ENCODE results near the gene MYPOP.
"Not testable (repeated sequence)": the region's sequence is repeated elsewhere in the genome, so short reads cannot be mapped to it uniquely, and the experiment has no call there.

MYPOP gene

DNA sequence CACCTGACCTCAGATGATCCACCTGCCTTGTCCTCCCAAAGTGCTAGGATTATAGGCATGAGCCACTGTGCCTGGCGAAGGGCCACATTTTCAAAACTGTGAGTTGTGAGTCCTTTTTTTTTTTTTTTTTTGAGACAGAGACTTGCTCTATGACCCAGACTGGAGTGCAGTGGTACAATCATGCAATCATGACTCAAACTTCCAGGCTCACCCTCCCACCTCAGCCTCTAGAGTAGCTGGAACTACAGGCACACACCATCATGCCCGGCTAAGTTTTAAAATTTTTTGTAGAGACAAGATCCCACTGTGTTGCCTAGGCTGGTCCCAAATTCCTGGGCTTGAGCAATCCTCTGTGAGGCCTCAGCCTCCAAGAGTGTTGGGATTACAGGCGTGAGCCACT lies 3.8 kb upstream of the MYPOP start:
- no peak for DNase-seq (ENCODE audit: low read depth)

DNA sequence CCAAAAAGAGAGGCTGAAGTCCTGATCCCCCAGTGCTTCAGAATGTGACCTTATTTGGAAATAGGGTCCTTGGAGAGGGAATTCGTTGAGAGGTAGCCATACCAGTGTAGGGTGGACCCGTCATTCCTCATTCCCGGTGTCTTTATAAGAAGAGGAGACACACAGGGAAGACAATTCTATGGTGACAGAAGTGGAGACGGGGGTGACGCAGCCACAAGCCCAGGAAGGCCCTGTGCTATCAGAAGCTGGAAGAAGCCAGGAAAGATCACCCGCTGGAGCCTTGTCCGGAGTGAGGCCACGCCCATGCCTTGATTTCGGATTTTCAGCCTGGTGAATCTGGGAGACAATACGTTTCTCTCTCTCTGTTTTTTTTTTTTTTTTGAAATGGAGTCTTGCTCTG lies 2.6 kb upstream of the MYPOP start:
- no peak for DNase-seq (ENCODE audit: low read depth)

- DNase-seq (ENCODE audit: low read depth), result peak; percentile 100
Observed at GRCh38 chr19:45902651-45903625, 525 bp upstream of the MYPOP start.

- peak; percentile 36 for DNase-seq (ENCODE audit: low read depth)
Observed at GRCh38 chr19:45901432-45901911, 941 bp downstream of the MYPOP start.

- DNase-seq (ENCODE audit: low read depth), result no peak
Observed at GRCh38 chr19:45900738-45901431, 1.5 kb downstream of the MYPOP start.

DNA sequence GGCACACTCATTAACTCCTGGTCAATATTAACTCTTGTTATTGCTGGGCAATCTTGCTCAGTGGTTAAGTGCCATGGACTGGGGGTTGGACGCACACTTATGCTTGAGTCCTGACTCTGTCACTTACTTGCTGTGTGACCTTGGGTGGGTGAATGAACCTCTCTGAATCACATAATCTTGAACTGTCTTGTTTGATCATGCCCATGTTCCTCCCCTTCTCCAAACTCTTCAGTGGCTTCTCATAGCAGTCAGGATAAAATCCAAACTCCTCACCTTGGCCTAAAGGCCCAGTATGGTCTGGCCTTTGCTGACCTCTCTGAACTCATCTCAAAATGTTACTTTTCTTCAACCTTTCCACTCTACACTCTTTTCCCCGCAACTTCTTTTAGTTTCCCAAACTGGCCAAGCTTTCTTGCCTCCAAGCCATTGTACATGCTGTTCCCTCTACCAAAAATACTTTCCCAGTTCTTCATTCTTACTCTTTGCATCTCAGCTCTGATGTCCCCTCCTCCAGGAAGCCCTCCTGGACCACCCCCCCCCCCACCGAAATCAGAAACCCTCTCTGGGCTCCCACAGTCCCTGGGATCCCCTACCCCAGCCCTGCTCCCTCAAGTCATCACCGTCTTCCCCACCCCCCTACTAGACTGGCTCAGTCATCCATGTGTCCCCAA lies 2.4 kb downstream of the MYPOP start:
- no peak for DNase-seq (ENCODE audit: low read depth)

DNA sequence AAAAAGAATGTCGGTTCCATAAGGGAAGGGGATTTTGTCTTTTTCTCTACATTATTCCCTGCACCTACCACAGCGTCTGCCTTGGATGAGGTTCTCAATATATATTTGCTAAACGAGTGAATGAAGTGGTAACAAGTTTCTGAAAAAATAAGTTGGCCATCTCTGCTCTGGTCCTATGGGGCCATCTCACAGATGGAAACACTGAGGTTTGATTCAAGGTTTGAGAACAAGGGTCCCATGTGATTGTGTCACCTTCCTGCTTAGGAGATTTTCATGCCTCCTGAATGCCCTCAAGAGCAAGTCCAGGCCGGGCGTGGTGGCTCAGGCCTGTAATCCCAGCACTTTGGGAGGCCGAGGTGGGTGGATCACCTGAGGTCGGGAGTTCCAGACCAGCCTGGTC lies 3.2 kb downstream of the MYPOP start:
- no peak for DNase-seq (ENCODE audit: low read depth)

DNA sequence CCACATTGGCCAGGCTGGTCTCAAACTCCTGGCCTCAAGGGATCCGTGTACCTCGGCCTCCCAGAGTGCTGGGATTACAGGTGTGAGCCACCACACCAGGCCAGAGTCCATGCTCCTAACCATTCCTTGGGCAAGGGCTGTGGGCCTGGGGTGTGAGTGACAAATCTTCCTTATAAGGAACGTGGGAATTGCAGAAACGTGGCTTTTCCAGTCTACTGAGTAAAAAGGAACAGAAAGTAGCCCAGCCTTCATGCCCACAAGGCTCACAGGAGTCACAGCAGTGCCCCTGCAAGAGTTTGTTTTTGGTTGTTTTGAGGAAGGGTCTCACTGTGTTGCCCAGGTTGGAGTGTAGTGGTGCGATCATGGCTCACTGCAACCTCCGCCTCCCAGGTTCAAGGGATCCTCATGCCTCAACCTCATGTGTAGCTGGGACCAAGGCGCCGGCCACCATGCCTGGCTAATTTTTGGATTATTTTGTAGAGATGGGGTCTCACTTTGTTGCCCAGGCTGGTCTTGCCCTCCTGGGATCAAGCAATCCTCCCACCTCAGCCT lies 5.1 kb downstream of the MYPOP start:
- DNase-seq (ENCODE audit: low read depth), result no peak

DNA sequence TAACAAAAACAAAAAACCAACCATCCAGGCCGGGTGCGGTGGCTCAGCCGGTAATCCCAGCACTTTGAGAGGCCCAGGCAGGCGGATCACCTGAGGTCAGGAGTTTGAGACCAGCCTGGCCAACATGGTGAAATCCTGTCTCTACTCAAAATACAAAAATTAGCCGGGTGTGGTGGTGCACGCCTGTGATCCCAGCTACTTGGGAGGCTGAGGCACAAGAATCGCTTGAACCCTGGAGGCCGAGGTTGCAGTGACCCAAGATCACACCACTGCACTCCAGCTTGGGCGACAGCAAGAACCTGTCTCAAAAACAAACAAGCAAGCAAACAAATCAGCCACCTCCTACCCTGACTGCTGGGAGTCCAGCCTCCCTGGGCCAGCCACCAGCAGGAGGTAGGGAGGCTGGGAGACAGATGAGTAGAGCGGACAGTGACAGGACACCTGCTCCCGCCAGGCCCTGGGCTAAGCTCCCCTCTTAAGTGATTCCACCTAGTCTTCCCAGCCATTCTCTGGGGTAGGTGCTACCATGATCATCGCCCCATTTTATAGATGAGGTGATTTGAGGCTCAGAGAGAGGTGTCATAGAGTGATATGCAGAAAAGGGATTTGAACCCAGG lies 6.3 kb downstream of the MYPOP start:
- not testable (repeated sequence) for DNase-seq (ENCODE audit: low read depth)

DNA sequence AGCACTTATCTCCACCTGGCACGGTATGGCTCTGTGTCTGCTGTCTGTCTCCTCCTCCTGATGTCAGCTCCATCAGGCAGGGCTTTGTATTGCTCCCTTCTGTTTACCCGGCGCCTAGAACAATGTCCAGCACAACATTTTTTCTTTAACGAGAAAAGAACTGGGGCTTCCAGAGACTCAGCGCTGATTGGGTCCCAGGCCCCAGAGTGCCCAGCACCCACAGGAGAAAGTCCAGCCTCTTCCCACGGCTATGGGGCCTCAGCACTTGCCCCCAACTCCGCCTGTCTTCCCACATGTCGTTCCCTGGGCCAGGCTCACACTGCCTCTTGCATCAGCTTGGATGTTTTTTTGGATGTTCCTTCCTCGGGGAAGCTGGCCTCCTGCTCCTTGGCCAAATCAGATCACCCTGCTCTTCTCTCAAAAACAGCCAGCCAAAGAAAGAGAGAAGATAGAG lies 6.9 kb downstream of the MYPOP start:
- DNase-seq (ENCODE audit: low read depth), result no peak

GRCh38 chr19:45890877-45891276 lies 11.5 kb downstream of the MYPOP start:
- no peak for DNase-seq (ENCODE audit: low read depth)

DNA sequence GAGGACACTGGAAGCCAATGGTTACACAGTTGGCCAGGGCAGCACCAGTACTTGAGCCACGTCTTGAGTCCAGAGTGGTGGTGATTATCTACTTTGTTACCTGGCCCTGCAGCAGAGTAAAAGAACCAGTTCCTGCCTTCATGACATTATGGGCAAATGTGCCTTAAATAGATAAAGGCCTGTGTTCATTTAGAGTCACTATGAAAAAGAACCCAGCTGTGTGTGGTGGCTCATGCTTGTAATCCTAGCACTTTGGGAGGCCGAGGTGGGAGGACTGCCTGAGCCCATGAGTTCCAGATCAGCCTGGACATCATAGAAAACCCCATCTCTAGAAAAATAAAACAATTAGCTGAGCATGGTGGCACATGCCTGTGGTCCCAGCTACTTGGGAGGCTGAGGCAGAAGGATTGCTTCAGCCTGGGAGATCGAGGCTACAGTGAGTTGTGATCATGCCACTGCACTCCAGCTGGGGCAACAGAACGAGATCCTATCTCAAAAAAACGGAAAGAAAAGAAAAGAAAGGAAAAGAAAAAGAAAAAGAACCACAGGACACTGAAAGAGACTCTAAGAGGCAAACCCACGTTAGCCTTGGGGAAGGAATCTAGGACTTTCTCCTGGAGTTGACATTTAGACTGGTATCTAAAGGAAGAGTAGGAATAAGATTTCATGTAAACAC lies 13.1 kb downstream of the MYPOP start:
- no peak for DNase-seq (ENCODE audit: low read depth)

DNA sequence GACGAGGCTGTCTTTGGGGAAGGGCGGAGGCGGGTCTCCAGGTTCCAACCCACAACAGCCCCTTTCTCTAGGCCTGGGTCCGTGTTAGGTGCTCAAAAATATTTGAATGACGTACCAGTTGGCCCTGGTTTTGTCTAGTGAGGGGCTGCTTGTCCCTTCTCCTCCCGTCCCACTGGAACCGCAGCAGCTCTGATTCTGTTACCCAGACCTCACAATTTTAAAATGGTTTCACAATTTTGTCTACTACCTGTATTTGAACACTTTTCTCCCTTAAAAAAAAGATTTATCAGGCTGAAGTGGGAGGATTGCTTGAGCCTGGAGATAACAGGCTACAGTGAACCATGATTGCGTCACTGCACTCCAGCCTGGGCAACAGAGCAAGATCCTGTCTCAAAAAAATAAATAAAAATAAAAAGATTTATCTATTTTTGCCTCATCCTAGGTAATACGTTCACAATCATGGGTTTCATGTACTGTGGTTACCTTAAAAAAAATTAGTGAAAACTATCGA lies 15.2 kb downstream of the MYPOP start:
- DNase-seq (ENCODE audit: low read depth), result no peak

DNA sequence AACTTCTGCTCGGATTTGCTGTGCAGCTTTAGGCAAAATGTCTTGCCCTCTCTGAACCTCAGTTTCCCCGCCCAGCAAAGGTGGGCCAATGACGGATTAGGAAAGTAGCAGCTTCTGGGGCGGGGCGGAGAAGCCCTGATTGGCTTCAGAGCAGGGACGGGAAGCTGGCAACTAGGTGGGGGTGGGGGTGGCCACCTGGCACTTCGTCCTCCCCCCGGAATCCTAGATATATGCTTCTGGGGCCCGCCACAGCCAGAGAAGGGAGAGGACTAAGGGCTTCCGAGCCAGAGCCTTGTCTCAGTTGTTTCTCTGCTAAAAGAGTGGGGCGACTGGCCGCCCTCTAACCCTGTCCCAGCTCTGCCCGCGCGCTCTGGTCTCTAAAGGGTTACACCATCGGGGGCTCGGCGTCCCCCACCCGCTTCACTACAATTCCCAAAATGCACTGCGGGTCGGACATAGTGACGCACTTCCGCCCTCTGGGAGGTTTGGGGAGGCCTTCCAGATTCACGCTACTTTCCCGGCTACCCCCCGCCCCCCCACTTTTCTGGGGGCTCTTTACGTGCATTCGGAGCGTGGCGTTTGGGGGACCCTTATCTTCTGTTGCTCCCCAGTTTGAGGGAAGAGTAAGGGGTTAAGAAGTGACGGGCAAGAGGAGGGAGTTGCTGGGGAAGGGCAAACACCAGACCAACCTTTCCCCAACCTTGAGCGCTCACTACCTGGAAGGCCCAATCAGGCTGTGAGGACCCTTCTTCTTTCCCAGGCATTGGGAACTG lies 15.8 kb downstream of the MYPOP start:
- DNase-seq (ENCODE audit: low read depth), result peak; percentile 83

- DNase-seq (ENCODE audit: low read depth), result peak; percentile 82
Observed at GRCh38 chr19:45885556-45886426, 16.6 kb downstream of the MYPOP start, which contains the start of gene IRF2BP1. Gene IRF2BP1 (minus strand): TSS chr19:45886141. CDS start chr19:45885774, 367 bp downstream.

DNA sequence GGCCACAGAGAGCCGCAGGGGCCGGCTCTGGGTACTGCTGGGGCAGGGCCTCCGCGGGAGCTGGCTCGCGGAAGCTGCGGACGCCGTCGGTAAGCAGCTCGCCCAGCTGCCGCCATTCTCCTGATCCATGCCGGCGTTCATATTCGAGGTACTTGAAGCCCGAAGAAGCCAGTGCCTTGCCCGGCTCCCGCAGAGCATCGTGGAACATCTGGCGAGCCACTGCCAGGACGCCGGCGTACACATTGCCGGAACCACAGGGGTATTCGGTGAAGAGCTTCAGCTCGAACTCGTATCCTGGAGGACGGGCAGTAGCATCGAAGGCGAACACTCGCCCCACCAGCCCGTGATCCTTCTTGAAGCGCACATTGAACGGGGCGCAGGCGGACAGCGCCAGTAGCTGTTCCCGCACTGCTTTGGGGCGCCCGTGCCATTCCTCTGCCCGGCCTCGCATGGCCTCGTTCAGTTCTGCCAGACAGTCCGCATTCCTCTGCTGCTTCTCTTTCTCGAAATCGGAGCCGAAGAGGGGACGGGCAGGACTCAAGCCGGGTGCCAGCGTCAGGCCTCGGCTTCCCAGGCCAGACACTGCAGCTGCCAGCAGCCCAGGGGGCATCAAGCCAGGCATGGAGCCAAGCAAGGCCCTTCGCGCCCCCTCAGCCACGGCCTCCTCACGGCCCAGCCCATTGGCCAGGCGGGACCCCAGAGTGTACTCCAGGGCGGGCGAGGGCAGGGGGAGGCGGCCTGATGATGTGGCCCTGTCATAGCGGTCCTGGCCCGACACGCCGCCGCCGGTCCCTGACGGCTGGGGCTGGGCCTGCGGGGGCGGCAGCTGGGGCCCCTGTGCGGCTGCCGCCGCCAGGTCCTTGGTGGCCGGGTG lies 17.5 kb downstream of the MYPOP start:
- DNase-seq (ENCODE audit: low read depth), result peak; percentile 44

DNA sequence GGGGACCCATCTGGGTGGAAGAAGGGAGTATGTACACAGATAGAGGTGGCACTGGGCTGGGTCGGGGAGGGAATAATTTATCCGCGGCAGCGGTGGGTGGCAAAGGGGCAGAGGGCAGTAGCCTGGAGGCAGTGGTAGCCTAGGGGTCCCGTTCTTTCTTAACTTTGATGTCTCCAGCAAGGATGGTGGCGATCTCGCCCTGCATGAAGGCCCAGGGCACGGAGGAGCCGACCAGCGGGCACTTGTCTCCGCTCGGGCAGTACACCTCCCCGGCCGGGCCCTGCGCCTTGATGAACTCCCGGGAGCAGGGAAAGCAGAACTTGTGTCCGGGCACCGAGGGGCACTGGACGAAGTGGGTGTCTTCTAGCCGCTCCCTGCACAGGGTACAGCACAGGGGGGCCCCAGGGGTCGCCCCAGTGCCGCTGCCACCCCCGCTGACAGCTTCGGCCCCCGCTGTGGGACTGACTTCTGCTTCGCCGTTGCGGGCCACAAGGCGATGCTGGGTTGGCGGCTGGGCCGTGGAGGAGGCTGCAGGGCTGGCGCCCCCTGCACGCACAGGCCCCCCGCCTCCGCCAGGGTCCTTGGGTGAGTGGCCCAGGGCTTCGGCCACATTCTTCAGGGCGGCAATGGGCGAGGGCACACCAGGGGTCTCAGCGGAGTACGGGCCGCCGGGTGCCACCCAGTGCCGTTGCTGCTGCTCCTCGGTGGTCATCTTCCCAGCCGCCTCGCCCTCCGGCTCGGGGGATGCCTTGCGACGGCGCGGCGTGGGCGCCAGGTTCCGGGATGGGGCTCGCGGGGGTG lies 18.3 kb downstream of the MYPOP start:
- DNase-seq (ENCODE audit: low read depth), result no peak

Measured in activated T-cell treated with anti-CD3 and anti-CD28 coated beads for 48 hours (primary cell).